ENCODE results near the gene NACC2.

The NACC2 gene

GRCh38 chr9:135958485-135958884 lies 136.6 kb downstream of the NACC2 start:
- no peak for DNase-seq (ENCODE audit: low spot score)

DNA sequence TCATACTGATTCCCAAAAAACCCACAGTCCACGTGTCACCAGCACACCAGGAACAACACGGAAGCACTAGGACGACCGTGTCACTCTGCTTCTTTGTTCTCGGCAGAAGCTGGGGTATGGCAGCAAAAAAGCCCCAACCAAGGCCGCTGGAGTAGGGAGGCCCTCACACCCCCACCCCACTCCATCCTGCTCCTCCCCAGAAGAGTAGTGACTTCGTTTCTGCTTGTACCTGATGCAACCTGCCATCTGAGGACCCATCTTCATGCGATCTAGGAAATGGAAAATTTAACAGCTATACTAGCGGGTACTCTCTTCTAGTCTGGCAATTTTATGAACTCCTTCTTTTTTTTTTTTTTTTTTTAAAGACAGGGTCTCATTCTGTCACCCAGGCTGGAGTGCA lies 137.7 kb downstream of the NACC2 start:
- no peak for DNase-seq (ENCODE audit: low spot score)

- DNase-seq (ENCODE audit: low spot score) = no peak
Measured at GRCh38 chr9:135956802-135957174, 138.3 kb downstream of the NACC2 start.
